ENCODE measurements around the gene XRN2.
"Not testable (repeated sequence)": the region's sequence is repeated elsewhere in the genome, so short reads cannot be mapped to it uniquely, and the experiment has no call there.

Gene XRN2

DNA sequence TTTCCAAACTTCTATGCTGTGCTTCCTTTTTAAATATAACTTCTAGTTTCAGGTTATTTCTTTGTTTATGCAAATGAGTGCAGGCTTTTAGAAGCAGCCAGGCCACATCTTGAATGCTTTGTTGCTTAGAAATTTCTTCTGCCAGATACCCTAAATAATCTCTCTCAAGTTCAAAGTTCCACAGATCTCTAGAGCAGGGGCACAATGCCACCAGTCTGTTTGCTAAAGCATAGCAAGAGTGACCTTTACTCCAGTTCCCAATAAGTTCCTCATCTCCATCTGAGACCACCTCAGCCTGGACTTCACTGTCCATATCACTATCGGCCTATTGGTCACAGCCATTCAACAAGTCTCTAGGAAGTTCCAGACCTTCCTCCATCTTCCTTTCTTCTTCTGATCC, 120.6 kb downstream of the XRN2 start:
- not testable (repeated sequence) for DNase-seq (ENCODE audit: low read depth)

DNA sequence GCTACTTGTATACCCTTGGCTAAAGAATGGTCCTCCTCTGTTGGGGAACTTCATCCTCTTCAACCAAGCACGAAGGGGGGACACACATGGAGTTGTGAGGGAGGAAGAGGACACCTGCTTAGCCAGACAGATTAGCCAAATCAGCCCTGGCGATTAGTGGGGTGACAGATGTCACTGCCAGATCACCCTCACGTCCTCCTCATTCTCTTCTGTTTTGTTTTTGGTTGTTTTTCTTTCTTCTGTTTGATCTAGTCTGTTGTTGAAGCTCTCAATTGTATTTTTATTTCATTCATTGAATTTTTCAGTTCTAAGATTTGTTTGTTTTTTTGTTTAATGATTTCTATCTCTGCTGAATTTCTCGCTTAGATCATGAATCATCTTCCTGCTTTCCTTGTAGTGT, 121.7 kb downstream of the XRN2 start:
- DNase-seq (ENCODE audit: low read depth) = no peak

DNA sequence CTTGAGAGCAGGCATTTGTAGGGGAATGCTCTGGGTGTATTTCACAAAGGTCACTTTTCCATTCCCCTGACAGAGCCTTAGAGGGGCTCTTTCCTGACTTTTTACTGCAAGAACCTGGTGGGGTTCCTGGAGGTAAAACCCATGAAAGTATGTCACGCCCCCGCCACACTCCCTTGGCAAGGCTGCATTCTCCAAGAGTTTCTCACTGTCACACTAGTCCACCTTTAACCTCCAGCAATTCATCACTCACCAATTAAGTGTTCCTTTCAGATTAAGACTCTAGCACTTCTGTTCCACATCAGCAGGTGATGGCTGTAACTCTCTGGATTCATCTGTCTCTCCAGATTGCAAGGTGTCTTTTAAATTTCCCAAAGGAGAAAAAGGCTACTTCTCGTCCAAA, 126.9 kb downstream of the XRN2 start:
- DNase-seq (ENCODE audit: low read depth) = no peak

DNA sequence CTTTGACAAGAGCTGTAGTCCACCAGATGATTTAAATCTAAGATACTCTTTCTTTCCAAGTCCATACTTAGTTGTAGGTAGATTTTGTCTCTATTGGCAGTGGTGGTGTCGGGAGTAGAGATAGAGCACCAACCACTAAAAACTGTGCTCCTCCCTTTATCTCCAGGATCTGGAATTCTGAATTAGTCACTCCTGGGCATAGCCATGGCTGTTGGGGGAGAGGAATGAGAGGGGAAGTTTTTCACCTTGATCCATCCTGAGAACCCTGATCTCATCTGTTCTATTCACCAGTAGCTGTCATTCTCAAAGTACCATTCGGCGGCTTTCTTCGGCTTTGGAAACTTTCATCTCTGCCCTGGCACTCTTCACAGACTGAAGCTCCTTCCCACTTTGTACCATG, 129.8 kb downstream of the XRN2 start:
- DNase-seq (ENCODE audit: low read depth) = no peak

DNA sequence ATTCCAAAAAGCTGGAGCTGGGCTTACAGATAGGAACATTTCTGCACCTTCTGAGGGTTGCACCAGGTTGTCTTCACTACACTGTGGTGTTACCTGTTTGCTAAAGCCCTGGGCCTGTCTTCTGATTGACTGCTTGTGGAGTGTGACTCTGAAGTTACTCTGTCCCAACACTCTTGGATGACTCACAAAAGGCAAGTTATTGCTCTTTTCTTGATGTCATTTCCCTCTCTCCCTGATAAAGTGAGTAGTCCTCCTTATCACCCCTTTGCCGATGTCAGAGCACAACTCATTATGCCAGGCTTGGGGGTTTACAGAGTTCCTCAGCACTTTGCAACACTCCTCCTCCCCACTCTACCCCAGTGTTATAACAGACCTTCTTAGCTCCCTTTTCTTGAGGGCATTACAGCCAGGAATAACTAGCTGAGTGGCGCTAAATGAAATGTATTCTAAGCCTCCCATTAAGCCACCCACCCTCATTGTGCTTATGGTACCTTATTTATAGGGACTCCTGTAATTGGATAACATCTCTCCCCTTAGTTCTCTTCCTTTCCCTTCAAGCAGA, 130.3 kb downstream of the XRN2 start:
- DNase-seq (ENCODE audit: low read depth) = no peak

DNA sequence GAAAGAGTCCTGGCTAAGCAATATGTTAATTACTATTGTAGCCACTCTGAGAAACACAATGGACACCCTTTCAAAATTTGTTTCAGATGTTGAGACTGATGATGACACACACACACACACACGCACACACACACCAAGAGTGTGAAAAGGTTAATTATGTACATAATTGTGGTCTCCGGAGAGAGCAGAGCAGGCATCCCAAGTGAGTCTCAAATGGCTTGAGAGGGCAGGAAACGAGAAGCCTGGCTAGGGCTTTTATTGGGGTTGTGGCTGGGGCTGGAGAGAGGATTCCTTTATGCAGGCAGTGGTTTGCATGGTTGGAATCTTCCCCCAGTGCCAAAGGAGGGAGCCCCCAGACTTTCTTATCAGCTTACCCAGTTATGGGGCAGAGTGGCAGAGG, 132.4 kb downstream of the XRN2 start:
- DNase-seq (ENCODE audit: low read depth) = no peak

DNA sequence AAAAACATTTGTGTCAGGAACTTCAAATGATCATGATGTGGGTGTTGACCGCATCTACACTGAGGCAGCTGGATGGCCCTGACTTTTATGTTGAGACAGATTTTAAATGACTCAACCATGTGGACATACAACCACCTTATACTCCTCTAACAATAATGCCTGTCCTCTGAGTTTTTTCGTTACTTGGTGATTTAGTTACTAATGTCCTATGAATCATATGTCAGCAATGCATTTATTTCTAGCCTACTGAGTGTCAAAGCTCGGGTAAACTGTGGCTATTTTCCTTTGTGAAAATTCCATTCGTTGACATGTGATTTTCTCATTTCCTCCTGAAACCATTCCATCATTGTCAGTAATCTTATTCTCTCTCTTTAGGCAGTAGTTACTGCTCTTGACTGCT, 133.1 kb downstream of the XRN2 start:
- peak; percentile 5 for DNase-seq (ENCODE audit: low read depth)

DNA sequence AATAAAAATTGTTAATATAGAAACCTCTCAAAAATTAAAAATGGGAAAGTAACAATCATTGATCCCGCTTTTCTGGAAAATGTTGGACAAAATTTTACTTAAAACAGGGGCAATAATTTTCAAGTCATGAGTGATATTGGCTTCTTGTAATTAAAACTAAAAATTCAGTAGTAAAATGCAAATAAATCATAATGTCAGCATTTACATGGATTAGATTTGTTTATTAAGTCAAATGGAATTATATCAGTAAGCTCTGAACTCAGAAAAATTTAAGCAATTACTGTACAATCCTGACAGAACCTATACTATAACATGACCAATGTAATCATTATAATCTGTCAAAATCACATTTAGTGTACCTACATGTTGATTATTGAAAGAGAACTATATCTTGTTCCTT, 134.1 kb downstream of the XRN2 start:
- no peak for DNase-seq (ENCODE audit: low read depth)

DNA sequence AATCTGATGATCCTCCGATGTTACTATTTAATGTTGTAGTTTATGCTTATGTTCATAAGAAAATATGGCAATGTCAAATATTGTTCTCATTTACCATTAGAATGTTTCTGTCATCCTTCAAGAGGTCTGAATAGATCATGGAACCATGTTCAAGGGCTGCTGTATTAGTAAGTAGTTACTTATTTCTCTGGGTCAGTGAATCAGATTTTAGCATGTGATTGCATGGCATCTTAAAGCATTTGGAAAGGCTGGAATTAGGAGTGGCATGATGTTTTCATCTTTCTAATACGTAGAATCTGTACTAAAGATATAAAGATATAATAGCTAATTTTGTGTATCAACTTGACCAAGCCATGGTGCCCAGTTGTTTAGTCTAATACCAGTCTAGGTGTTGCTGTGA, 134.7 kb downstream of the XRN2 start:
- no peak for DNase-seq (ENCODE audit: low read depth)

Data from fibroblast of the conjunctiva (primary cell).